GM12891 (cell line): Measurements from ENCODE around the gene NCKAP1.

Experiments used
- DNase-seq: peaks from one replicate; pipeline ENCODE4 v3.0.0; 2011; ENCODE audit warnings: low spot score; ENCODE audit not compliant: insufficient read length
- FAIRE-seq: peaks from 2 replicates; lab custom pipeline; 2011; peaks lifted over from hg19 to GRCh38; lab: Jason Lieb, UNC
- PAX5 ChIP-seq: IDR thresholded peaks from 2 replicates; pipeline ENCODE4 v1.6.1; 2011; ENCODE audit warnings: low read length, moderate library complexity, mild to moderate bottlenecking; ENCODE audit not compliant: insufficient read depth, severe bottlenecking
- POLR2A ChIP-seq: IDR thresholded peaks from 2 replicates; pipeline ENCODE4 v1.6.1; 2011; ENCODE audit warnings: low read depth, low read length, control low read depth
- POLR2AphosphoS5 ChIP-seq: IDR thresholded peaks from 2 replicates; pipeline ENCODE4 v1.6.1; 2011; ENCODE audit warnings: low read depth, low read length, control low read depth
- POU2F2 ChIP-seq: IDR thresholded peaks from 2 replicates; pipeline ENCODE4 v1.6.1; 2011; ENCODE audit warnings: low read depth, mild to moderate bottlenecking, control low read depth, low read length, moderate library complexity
- SPI1 ChIP-seq: IDR thresholded peaks from 2 replicates; pipeline ENCODE4 v1.6.1; 2011; ENCODE audit warnings: low read depth, low read length, control low read depth
- TAF1 ChIP-seq: IDR thresholded peaks from 2 replicates; pipeline ENCODE4 v1.6.1; 2011; ENCODE audit warnings: low read depth, low read length, control low read depth

The NCKAP1 gene

DNA sequence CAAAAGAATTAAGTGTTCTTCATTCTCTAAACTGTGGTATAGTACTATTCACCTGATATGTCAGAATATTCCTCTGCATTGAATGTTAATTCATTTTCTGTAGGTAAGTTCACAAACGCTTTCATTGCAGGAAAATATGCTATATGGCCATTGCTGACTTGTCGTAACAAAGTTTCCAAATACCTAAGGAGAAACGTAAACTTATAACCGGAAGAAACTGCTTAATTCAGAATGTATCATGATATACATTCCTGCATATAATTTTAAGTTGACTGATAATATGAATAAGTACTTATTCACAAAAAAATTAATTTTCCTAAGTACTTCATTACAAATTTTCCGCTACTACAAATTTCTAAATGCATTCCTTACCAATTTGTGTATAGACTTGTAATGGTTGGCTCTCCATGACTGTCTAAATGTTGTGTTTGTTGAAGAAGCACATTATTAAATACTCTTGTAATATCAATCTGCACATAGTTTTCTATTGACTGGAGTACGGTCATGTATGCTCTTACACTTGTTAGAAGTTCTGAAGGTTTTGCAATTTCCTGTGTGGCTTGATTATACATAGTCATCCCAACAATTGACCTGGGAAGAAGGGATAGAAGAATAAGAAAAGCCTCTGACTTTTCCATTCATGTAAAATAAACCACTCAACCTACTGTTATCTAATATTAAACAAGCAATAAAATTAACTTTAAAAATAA lies 85.4 kb downstream of the NCKAP1 start:
- FAIRE-seq (no peak), DNase-seq (no peak)
- TF ChIP-seq TAF1 (no peak), POU2F2 (no peak), POLR2AphosphoS5 (no peak)

DNA sequence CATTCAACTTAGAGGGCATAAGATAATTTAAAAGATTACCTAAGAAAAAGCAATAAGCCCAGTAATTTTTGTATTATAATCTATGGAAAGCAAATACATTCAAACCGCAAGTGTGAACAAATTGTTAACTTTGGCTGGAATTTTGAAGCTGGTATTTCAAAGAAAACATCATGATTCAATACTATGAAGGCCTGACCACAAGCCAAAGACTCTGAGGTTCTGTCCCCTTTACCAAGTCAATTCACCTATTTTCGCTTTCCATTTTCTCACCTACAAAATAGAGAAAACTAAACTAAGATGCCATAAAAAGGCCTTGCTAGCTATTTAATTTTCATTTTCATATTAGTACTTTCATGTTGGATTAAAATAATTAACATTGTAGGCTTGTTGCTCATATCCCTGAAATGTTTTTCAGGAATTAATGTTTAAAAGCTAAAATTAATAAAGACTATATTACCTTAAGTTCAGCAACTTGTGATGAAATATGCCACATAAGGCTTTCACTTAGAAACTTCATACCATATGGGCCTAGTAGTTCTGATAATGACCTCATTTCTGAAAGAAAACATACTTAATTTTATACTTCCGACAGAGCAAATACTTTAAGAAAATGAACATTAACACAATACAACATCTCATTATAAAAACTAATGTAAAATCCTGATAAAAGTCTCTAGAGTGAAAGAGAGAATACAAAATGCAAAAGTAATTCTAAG lies 86.2 kb downstream of the NCKAP1 start:
- TF ChIP-seq POLR2A: no peak
- TF ChIP-seq POLR2AphosphoS5: no peak
- no peak for TF ChIP-seq SPI1
- TF ChIP-seq TAF1: no peak
- no peak for TF ChIP-seq PAX5
- TF ChIP-seq POU2F2: no peak
- FAIRE-seq (no peak), DNase-seq (no peak)

DNA sequence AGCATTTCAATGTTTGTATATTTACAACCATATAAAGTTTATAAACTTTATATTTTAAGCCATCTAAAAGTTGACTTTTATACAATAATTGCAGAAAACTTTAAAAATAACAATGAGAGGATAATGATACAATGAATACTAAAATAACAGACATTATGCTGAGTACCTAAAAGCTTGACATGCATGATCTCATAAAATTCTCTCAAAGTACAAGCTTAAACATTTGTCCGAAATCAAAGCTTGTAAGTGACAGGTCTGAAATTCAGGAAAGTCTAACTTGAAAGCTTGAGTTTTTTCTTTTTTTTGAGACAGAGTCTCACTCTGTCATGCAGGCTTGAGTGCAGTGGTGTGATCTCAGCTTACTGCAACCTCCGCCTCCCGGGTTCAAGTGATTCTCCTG lies 87.7 kb downstream of the NCKAP1 start:
- FAIRE-seq: no peak
- TF ChIP-seq POU2F2: no peak
- no peak for TF ChIP-seq SPI1
- no peak for TF ChIP-seq POLR2AphosphoS5
- no peak for TF ChIP-seq POLR2A
- TF ChIP-seq TAF1: no peak
- no peak for TF ChIP-seq PAX5
- DNase-seq: no peak

DNA sequence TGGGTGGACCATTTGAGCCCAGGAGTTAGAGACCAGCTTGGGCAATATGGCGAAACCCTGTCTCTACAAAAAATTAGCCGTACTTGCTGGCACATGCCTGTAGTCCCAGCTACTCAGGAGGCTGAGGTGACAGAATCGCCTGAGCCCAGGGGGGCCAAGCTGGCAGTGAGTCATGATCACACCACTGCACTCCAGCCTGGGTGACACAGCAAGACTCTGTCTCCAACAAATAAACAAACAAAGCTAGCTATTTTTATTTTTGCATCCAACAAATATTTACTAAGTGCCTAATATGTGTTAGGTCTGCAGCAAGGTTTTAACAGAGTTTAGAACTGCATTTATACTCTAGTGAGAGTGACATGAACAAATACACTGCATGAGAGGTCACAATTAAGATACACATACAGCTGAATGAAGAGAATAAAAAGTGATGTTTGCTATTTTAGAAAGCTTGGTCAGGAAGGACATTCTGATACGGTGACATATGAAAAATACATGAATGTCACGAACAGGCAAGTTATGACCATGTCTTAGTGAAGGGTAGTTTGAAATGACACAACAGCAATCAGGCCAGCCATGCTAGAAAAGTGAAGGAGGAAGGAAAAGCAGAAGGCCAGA lies 88.6 kb downstream of the NCKAP1 start:
- FAIRE-seq (no peak), DNase-seq (no peak)
- TF ChIP-seq PAX5 (no peak), POU2F2 (no peak), SPI1 (no peak), POLR2A (no peak), POLR2AphosphoS5 (no peak), TAF1 (no peak)

DNA sequence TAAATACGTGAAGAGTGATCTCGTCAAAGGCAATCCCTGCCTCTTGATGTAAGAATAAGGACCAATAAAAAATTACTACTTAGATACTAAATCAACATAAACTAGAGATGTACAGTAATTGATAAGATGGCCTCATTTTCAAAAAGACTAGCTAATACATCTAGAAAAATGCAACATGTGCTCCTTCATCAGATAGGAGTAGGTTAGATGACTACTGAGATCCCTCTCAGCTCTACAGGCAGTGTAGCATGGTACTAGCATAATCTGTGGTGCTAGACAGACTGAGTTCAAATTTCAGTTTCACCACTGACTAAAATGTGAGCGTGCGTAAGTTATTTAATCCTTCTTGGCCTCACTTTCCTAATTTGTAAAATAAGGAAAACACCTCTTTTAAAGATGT lies 89.2 kb downstream of the NCKAP1 start:
- DNase-seq (no peak), FAIRE-seq (no peak)
- TF ChIP-seq TAF1 (no peak), POLR2A (no peak), POLR2AphosphoS5 (no peak), POU2F2 (no peak), SPI1 (no peak), PAX5 (no peak)

DNA sequence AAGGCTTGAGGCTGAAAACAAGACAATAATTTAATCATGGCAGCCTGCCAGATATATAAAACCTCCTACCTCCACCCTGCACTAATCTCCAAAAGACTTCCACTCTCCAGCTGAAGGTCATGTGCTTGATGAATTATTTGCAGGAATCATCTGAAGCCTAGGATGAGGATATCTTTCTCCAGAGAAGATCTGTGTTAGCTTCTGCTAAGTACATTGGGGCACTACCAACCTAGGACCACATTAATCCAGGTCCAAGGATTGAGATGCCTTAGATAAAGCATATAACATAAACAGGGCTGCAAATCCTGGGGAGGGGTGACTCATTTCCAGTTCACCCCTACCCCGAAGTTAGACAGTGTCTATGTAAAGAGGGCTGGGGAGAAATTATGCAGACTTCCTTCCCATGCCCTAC lies 91.3 kb downstream of the NCKAP1 start:
- DNase-seq: no peak
- no peak for FAIRE-seq
- TF ChIP-seq PAX5: no peak

DNA sequence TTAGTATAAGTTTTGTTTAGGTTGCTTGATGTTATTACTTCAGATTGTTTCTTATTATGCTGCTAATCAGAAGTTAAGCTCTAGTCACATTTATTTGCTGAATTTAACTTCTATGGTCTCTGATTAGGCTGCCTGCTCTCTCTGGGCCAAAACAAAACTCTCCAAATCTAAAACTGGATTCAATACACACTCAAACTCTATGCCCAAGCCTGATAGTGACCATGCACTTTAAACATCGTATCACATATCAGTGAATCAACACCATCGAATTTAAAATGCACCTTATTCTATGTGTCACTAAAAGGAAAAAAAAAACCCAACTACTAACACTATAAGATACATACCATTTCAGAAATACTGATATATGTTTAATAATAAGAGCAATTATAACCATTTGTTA lies 94.9 kb downstream of the NCKAP1 start:
- TF ChIP-seq POU2F2: no peak
- TF ChIP-seq TAF1: no peak
- no peak for TF ChIP-seq PAX5
- no peak for TF ChIP-seq POLR2A
- TF ChIP-seq POLR2AphosphoS5: no peak
- TF ChIP-seq SPI1: no peak
- FAIRE-seq: no peak
- DNase-seq: no peak

DNA sequence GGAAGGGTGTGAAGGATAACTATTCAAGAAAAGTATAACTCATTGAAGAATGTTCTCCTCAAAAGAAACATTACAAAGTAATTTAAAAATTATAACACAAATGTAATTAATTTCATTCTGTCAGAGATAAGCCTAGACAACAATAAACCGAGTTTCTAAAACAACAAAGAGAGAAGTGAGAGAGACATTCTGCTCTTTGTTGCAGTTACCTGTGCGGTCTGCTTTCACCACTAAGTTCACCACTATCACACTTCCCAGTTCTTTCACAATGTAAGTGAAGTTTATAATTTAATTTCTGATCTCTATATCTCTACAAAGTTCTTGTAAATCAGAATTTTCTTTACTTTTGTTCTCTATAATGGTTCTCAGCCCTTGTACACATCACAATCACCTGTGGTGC lies 95.5 kb downstream of the NCKAP1 start:
- no peak for FAIRE-seq
- TF ChIP-seq SPI1 (peak; percentile 40; the same call in 1 of the 2 replicates), PAX5 (no peak), POLR2A (no peak)
- DNase-seq: no peak

DNA sequence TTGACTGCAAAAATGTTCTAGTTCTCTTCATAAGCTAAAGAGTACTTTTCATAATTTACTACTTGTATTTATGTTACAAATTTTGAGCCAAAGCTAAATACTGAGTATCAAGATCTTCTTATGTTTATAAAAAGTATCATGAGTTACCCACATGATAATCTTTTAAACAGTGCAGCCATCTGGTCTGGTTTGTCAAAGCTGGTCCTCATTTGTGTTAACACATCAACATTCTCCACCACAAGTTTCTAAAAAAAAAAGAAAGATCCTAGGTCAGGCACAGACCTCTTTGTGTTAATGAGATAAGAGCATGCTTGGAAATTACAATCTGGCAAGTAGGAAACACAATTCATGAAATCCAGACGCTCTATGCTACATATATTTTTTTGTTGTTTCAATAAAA lies 96.3 kb downstream of the NCKAP1 start:
- TF ChIP-seq PAX5 (no peak), POLR2A (no peak), TAF1 (no peak), SPI1 (no peak), POLR2AphosphoS5 (no peak), POU2F2 (no peak)
- FAIRE-seq (no peak), DNase-seq (no peak)
